ENCODE data around the gene PCDH7.

DNA sequence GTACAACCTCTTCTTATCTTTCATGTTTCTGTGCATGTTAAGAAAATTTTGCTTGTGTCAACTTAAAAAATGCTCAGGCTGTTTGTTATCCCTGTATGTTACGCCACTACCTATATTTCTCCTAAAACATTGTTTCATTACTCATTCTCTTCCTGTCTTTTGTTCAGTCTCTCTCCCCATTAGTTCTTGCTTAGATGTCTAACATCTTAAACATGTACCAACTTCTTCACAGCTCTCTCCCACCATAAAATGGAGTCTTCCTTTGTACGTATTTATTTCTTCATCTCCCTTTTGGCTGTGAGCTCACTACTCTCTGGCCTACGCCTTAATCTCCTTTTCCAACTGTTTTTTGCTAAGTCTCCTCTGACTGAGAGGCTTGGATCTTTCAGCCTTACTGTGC, 36.4 kb downstream of the PCDH7 start:
- TF ChIP-seq POLR2A (IDR thresholded peaks at IDR 0.05), result no peak
- TF ChIP-seq, protein P1, sequence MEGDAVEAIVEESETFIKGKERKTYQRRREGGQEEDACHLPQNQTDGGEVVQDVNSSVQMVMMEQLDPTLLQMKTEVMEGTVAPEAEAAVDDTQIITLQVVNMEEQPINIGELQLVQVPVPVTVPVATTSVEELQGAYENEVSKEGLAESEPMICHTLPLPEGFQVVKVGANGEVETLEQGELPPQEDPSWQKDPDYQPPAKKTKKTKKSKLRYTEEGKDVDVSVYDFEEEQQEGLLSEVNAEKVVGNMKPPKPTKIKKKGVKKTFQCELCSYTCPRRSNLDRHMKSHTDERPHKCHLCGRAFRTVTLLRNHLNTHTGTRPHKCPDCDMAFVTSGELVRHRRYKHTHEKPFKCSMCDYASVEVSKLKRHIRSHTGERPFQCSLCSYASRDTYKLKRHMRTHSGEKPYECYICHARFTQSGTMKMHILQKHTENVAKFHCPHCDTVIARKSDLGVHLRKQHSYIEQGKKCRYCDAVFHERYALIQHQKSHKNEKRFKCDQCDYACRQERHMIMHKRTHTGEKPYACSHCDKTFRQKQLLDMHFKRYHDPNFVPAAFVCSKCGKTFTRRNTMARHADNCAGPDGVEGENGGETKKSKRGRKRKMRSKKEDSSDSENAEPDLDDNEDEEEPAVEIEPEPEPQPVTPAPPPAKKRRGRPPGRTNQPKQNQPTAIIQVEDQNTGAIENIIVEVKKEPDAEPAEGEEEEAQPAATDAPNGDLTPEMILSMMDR (IDR thresholded peaks at IDR 0.05), result no peak
